ENCODE results near the gene C1RL. TPM values are rescaled to one million over a fixed set of nuclear protein-coding genes. Genes with fewer than 3 reads are reported as not detected.

C1RL gene
- total RNA-seq, 1 experiment from 2014 or later: 43.4 TPM

GRCh38 chr12:7114008-7114407 is 5.0 kb upstream of the C1RL start:
- no peak for DNase-seq
- Mint-ChIP-seq H3K36me3 (ENCODE audit: insufficient read depth, unreplicated experiment) (peaks cover 27% of the 10 kb centered on the region), H3K27me3 (ENCODE audit: unreplicated experiment) (no peaks in the 10 kb centered on the region), H3K4me1 (ENCODE audit: low read depth, unreplicated experiment) (peaks cover 9% of the 10 kb centered on the region), H3K27ac (ENCODE audit: unreplicated experiment) (no peak overlapping the region), H3K4me3 (ENCODE audit: low read depth, unreplicated experiment) (no peak overlapping the region), H3K9me3 (ENCODE audit: low read depth, unreplicated experiment) (no peaks in the 10 kb centered on the region)
- no TSS peak for BruUV-seq (replicated peaks)
- CTCF ChIA-PET: interaction anchor here (1.1 kb wide), 1 partner anchor 169 kb away, joined by 5 read pairs; no protein-coding TSS in a partner anchor
- no peak for TF ChIP-seq CTCF (IDR thresholded peaks at IDR 0.05; ENCODE audit: unreplicated experiment)
- intact Hi-C loops (cut with micrococcal nuclease; ENCODE audit: unreplicated experiment): loop anchor here (5.0 kb wide), 1 partner anchor 167 kb away; no protein-coding TSS in a partner anchor

- H3K27ac Mint-ChIP-seq (ENCODE audit: unreplicated experiment): no peak overlapping the region
- intact Hi-C loops (cut with micrococcal nuclease; ENCODE audit: unreplicated experiment): loop anchor here (5.0 kb wide), 1 partner anchor 166 kb away; no protein-coding TSS in a partner anchor
- no peaks in the 10 kb centered on the region for H3K27me3 Mint-ChIP-seq (ENCODE audit: unreplicated experiment)
- DNase-seq: peak; percentile 26
- BruUV-seq (replicated peaks): no TSS peak
- peaks cover 32% of the 10 kb centered on the region for H3K36me3 Mint-ChIP-seq (ENCODE audit: insufficient read depth, unreplicated experiment)
- no peak overlapping the region for H3K4me3 Mint-ChIP-seq (ENCODE audit: low read depth, unreplicated experiment)
- TF ChIP-seq CTCF (IDR thresholded peaks at IDR 0.05; ENCODE audit: unreplicated experiment): peak; percentile 84
- CTCF ChIA-PET: interaction anchor here (1.1 kb wide), 1 partner anchor 169 kb away, joined by 5 read pairs; no protein-coding TSS in a partner anchor
- H3K4me1 Mint-ChIP-seq (ENCODE audit: low read depth, unreplicated experiment): peaks cover 9% of the 10 kb centered on the region
- no peaks in the 10 kb centered on the region for H3K9me3 Mint-ChIP-seq (ENCODE audit: low read depth, unreplicated experiment)
These were observed 4.4 kb upstream of the C1RL start for GRCh38 chr12:7113389-7113871.

- CTCF ChIA-PET: no interaction called here
- intact Hi-C loops (cut with micrococcal nuclease; ENCODE audit: unreplicated experiment): loop anchor here (5.0 kb wide), 1 partner anchor 165 kb away; no protein-coding TSS in a partner anchor
- peaks cover 41% of the 10 kb centered on the region for H3K36me3 Mint-ChIP-seq (ENCODE audit: insufficient read depth, unreplicated experiment)
- no peaks in the 10 kb centered on the region for H3K9me3 Mint-ChIP-seq (ENCODE audit: low read depth, unreplicated experiment)
- no peaks in the 10 kb centered on the region for H3K27me3 Mint-ChIP-seq (ENCODE audit: unreplicated experiment)
- BruUV-seq (replicated peaks): no TSS peak
- no peak overlapping the region for H3K27ac Mint-ChIP-seq (ENCODE audit: unreplicated experiment)
- no peak for TF ChIP-seq CTCF (IDR thresholded peaks at IDR 0.05; ENCODE audit: unreplicated experiment)
- no peak overlapping the region for H3K4me3 Mint-ChIP-seq (ENCODE audit: low read depth, unreplicated experiment)
- DNase-seq: no peak
- peaks cover 17% of the 10 kb centered on the region for H3K4me1 Mint-ChIP-seq (ENCODE audit: low read depth, unreplicated experiment)
These were observed 3.0 kb upstream of the C1RL start for GRCh38 chr12:7112041-7112440.

GRCh38 chr12:7110661-7111060 is 1.6 kb upstream of the C1RL start:
- BruUV-seq (replicated peaks): no TSS peak
- Mint-ChIP-seq H3K36me3 (ENCODE audit: insufficient read depth, unreplicated experiment) (peaks cover 45% of the 10 kb centered on the region), H3K9me3 (ENCODE audit: low read depth, unreplicated experiment) (peaks cover 6% of the 10 kb centered on the region), H3K4me3 (ENCODE audit: low read depth, unreplicated experiment) (no peak overlapping the region), H3K27ac (ENCODE audit: unreplicated experiment) (no peak overlapping the region), H3K27me3 (ENCODE audit: unreplicated experiment) (no peaks in the 10 kb centered on the region), H3K4me1 (ENCODE audit: low read depth, unreplicated experiment) (peaks cover 17% of the 10 kb centered on the region)
- intact Hi-C loops (cut with micrococcal nuclease; ENCODE audit: unreplicated experiment): loop anchor here (5.0 kb wide), 1 partner anchor 163 kb away; no protein-coding TSS in a partner anchor
- CTCF ChIA-PET: interaction anchor here (0.7 kb wide), 1 partner anchor 50 kb away, joined by 3 read pairs; the partner anchor contains the start of gene C1S
- DNase-seq: no peak
- TF ChIP-seq CTCF (IDR thresholded peaks at IDR 0.05; ENCODE audit: unreplicated experiment): no peak
